ENCODE measurements around the gene SPHK2.
"Not testable (repeated sequence)": the region's sequence is repeated elsewhere in the genome, so short reads cannot be mapped to it uniquely, and the experiment has no call there.

SPHK2 gene

GRCh38 chr19:48664476-48664875 lies 45.2 kb downstream of the SPHK2 start:
- no peak for DNase-seq

- DNase-seq, result no peak
Measured at GRCh38 chr19:48665786-48666185, 46.5 kb downstream of the SPHK2 start.

DNA sequence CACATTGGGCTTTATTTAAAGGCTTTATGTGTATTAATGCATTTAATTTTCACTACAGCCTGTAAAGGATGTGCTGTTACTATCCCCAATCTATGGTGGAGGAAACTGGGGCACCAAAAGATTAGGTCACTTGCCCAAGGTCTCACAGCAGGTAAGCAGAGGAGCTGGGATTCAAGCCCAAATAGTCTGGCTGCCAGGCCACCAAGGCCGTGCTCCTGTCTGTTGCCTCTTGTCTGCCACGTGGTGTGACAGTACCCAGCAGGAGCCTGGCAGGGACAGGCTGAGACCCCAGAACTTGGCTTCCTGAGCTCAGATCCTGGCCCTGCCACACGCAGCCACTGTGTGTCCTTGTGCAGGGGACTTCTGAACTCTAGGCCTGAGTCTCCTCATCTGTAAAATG lies 49.0 kb downstream of the SPHK2 start:
- DNase-seq, result no peak

GRCh38 chr19:48668761-48669160 lies 49.5 kb downstream of the SPHK2 start:
- DNase-seq, result no peak

DNA sequence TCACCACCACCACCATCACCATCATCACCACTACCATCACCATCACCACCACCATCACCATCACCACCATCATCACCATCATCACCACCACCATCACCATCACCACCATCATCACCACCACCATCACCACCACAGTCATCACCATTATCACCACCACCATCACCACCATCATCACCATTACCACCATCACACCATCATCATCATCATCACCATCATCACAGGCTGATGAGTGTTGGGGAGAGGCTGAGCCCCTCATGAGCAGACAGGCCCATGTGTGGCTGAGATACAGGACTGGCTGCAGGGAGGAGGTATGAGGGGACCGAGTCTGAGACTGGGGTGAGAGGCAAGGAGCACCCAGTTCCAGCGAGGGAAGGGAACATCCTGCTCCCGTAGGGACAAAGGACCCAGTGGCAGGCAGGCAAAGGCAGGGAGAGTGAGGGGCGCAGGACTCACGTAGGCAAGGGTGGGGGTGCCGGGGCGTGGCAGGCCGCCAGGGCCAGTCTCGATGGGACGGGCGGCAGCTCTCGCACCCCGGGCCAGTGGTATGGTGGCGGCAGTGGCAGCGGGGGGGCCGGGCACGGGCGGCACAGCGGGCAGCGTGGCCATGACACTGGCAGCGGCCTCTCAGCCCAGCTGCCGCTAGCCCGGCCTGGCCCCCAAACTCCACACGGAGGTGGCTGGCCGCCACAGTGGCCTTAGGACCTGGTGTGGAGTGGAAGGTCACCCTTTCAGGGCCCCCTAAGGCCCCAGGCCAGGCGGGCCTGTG lies 50.8 kb downstream of the SPHK2 start:
- DNase-seq, result no peak

- DNase-seq, result no peak
Measured at GRCh38 chr19:48670699-48671445, 51.6 kb downstream of the SPHK2 start.

DNA sequence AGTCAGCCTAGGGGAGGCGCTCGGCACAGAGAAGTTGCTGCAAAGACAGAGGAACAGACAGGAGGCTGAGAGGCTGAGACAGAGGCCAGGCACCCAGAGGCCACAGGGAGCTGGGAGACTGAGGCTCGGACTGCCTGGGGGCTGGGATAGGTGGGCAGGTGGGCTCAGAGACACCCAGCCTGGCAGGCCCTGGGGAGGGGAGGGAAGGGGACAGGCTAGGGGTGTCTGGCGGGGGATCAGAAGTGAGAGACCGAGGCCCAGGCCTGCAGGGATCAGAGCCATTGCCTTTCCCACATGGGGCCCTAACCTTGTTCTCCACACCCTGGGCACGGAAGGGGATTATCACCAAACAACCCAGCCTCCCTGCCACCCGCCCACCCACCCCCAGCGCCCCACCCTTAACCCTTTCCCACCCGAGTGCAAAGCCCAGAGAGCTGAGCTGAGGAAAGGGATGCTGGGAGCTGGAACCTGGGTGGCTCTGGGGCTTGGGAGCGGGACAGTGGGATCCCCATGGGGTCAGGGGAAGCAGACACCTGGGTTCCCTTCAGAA lies 52.2 kb downstream of the SPHK2 start:
- DNase-seq, result no peak

DNA sequence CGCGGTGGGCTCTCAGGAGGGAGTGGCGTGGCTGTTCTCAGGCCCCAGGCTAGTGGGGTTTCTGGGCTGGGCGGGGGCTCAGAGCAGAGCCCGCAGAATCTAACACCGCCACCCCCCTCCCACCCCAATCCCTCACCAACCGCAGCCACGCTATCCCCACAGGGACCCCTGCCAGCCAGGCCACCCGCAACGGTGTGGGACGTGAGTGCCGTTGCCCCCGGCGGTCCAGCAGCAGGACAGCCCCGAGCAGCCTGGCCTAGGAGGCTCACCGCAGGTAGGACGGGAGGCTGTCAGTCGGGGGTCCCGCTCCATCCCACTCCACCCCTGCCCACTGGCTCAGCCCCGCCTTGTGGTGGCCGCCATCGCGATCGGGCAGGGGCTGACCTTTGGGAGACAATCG lies 53.7 kb downstream of the SPHK2 start, which contains the start of gene NTN5:
Gene NTN5 (minus strand): TSS at position 24 of the 400 bp plus-strand sequence. CDS start 2,031 bp downstream, outside the sequence.
- DNase-seq, result no peak

GRCh38 chr19:48673436-48674100 lies 54.3 kb downstream of the SPHK2 start:
- no peak for DNase-seq

GRCh38 chr19:48674216-48674809 lies 55.0 kb downstream of the SPHK2 start:
- DNase-seq, result no peak

DNA sequence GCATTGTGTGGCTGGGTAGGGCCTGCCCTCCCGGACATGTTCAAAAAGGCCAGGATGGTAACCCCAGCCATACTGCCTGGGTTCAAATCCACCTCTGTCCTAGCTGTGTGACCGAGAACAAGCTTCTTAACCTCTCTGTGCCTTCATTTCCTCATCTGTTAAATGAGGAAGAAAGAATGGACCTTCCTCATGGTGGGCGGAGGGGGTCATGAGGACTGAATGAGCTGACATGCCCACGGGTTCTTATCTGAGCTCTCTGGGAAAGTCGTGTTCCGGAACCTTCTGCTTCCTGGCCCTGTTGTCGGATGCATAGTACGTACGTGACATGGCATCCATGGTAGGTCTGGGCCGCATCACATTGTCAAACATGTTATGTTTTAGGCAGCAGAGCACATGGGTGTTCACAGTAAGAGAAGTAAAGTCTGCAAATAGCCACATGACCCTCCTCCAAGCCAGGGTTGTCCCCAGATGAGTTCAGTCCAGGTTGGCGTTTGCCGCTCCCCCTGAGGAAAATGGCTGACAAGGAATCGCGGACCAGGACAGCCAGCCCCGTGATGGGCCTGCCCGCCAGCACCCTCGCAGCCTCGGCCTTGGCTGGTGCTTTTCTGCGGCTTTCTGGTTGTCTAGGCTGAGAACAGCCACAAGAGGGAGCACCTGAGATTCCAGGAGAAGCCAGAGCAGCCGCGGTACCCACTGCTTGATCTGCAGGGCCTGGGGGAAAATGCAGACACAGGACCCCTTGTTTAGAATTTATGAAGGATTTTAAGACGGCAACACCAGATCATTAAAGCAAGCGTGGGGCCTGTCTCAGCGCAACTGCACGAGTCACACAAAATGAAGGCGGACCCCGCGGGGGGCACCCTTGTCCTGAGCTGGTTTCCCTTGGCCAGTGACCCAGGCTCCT lies 55.9 kb downstream of the SPHK2 start:
- DNase-seq, result peak; percentile 85

GRCh38 chr19:48676487-48676886 lies 57.2 kb downstream of the SPHK2 start:
- no peak for DNase-seq

- DNase-seq, result no peak
Measured at GRCh38 chr19:48676887-48677286, 57.6 kb downstream of the SPHK2 start.

- no peak for DNase-seq
Measured at GRCh38 chr19:48678201-48678600, 58.9 kb downstream of the SPHK2 start.

GRCh38 chr19:48680006-48680405 lies 60.7 kb downstream of the SPHK2 start:
- DNase-seq, result not testable (repeated sequence)

Measured in activated CD4-positive, alpha-beta T cell treated with anti-CD3 and anti-CD28 coated beads for 48 hours (primary cell).